Activated T-helper 1 cell treated with Interleukin-2 at 50 U/mL for 16 hours (primary cell): ENCODE data around the gene CT47A1.
"Not testable (repeated sequence)": the region's sequence is repeated elsewhere in the genome, so short reads cannot be mapped to it uniquely, and the experiment has no call there.

Experiments used
- DNase-seq: peaks from one replicate; pipeline ENCODE4 v3.0.0-alpha.2; 2020; ENCODE audit warnings: low read depth

CT47A1 gene

GRCh38 chrX:120985660-120986059 lies at the start of gene CT47A1:
TSS of gene CT47A1 (minus strand) at chrX:120985760. CDS start at chrX:120985529, 231 bp downstream.
- not testable (repeated sequence) for DNase-seq

- DNase-seq: no peak
Measured at GRCh38 chrX:121032531-121032930, 47.0 kb upstream of the CT47A1 start.

GRCh38 chrX:121030083-121030482 lies 44.5 kb upstream of the CT47A1 start:
- DNase-seq: no peak

GRCh38 chrX:121028419-121028818 lies 42.9 kb upstream of the CT47A1 start:
- no peak for DNase-seq

GRCh38 chrX:121014826-121015225 lies 29.3 kb upstream of the CT47A1 start:
- DNase-seq: no peak

GRCh38 chrX:121013897-121014455 lies 28.4 kb upstream of the CT47A1 start:
- DNase-seq: no peak

GRCh38 chrX:121011254-121011653 lies 25.7 kb upstream of the CT47A1 start:
- no peak for DNase-seq

GRCh38 chrX:121010218-121010617 lies 24.7 kb upstream of the CT47A1 start:
- DNase-seq: no peak

GRCh38 chrX:121009764-121010163 lies 24.2 kb upstream of the CT47A1 start:
- DNase-seq: no peak

- no peak for DNase-seq
Measured at GRCh38 chrX:121008920-121009319, 23.4 kb upstream of the CT47A1 start.

- DNase-seq: no peak
Measured at GRCh38 chrX:121000589-121000988, 15.0 kb upstream of the CT47A1 start.

GRCh38 chrX:120999413-120999812 lies 13.9 kb upstream of the CT47A1 start:
- DNase-seq: no peak

- DNase-seq: not testable (repeated sequence)
Measured at GRCh38 chrX:120956500-120956899, 29.1 kb downstream of the CT47A1 start, which contains the start of gene CT47A7. TSS of gene CT47A7 (minus strand) at chrX:120956600. CDS start at chrX:120956345, 255 bp downstream.
